ENCODE results near the gene CYP20A1.

Gene CYP20A1

DNA sequence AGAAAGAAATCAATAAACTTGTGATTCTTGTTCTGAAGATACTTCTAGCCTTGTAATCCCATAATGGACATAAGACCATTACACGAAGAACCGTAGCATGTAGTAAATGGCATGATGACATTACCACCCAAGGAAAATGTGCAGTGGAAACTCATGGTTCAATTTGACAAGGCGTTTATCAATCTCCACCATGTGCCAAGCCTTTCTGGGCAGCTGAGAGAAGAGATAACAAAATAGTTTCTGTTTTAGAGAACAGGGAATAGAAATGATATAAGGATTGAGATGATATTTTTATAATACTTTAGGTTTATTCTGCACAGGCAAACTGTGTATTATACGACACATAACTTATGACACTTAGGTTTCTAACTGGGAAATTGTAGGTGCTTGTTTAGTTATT is 108.6 kb downstream of the CYP20A1 start:
- no peak overlapping the region for H3K4me3 ChIP-seq (ENCODE audit: low read length)
- no peak for DNase-seq (ENCODE audit: low read depth)
- TF ChIP-seq, protein P1, sequence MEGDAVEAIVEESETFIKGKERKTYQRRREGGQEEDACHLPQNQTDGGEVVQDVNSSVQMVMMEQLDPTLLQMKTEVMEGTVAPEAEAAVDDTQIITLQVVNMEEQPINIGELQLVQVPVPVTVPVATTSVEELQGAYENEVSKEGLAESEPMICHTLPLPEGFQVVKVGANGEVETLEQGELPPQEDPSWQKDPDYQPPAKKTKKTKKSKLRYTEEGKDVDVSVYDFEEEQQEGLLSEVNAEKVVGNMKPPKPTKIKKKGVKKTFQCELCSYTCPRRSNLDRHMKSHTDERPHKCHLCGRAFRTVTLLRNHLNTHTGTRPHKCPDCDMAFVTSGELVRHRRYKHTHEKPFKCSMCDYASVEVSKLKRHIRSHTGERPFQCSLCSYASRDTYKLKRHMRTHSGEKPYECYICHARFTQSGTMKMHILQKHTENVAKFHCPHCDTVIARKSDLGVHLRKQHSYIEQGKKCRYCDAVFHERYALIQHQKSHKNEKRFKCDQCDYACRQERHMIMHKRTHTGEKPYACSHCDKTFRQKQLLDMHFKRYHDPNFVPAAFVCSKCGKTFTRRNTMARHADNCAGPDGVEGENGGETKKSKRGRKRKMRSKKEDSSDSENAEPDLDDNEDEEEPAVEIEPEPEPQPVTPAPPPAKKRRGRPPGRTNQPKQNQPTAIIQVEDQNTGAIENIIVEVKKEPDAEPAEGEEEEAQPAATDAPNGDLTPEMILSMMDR (IDR thresholded peaks at IDR 0.05; ENCODE audit: insufficient read depth, low read depth, low read length, missing control alignments) = no peak

DNA sequence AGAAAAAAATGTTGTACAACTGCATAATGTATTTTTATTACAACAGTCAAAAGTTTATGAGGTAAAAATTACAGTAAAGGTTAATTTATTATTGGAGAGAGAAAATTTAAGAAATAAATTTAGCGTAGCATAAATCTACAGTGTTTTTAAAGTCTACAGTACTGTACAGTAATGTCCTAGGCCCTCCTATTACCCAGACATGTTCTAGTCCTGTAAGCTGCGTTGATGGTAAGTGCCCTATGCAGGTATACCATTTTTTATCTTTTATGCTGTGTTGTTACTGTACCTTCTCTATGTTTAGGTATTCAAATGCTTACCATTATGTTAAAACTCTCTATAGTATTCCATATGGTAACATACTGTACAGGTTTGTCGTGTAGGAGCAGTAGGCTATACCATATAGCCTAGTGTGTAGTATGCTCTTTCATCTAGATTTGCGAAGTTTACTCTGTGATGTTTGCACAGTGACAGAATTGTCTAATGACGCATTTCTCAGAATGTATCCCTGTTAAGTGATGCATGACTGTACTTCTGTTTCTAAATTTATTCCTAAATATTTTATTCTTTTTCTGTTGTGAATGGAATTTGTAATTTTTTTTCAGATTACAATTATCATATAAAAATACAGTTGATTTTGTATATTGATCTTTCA is 113.9 kb downstream of the CYP20A1 start:
- TF ChIP-seq, protein P1 (IDR thresholded peaks at IDR 0.05; ENCODE audit: insufficient read depth, low read depth, low read length, missing control alignments) = no peak
- no peak overlapping the region for H3K4me3 ChIP-seq (ENCODE audit: low read length)
- DNase-seq (ENCODE audit: low read depth) = peak; percentile 56

DNA sequence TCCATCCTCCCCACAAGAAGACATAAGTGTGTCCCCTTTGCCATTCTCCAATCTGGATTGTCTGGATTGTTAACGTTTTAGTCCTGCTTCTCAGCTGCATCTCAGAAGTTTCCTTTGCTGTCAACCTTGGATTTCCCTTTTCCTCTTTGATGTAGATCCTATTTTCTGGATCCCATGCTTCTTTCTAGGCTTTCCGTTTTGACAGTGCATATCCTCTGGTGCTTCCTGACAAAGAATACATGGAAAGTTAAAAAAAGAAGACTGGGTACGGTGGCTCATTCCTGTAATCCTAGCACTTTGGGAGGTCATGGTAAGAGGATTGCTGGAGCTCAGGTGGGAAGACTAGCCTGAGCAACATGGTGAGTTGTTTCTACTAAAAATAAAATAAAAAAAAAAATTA is 116.1 kb downstream of the CYP20A1 start:
- TF ChIP-seq, protein P1 (IDR thresholded peaks at IDR 0.05; ENCODE audit: insufficient read depth, low read depth, low read length, missing control alignments) = no peak
- H3K4me3 ChIP-seq (ENCODE audit: low read length) = no peak overlapping the region
- DNase-seq (ENCODE audit: low read depth) = no peak
